SH-SY5Y (cell line): ENCODE results near the gene DYRK3.

Experiments used
- GATA2 ChIP-seq: IDR thresholded peaks from 2 replicates; pipeline ENCODE4 v1.6.1; 2011; ENCODE audit warnings: mild to moderate bottlenecking, low read depth, low read length
- GATA3 ChIP-seq: IDR thresholded peaks from 2 replicates; pipeline ENCODE4 v1.6.1; 2011; ENCODE audit warnings: low read depth, mild to moderate bottlenecking, low read length, moderate library complexity

- TF ChIP-seq GATA2 (no peak), GATA3 (no peak)
These were observed 62.7 kb downstream of the DYRK3 start for GRCh38 chr1:206698011-206698410.
